GM23338 (cell line): ENCODE results near the gene PRRC2A. TPM values are rescaled to one million over a fixed set of nuclear protein-coding genes. Genes with fewer than 3 reads are reported as not detected.

ENCODE experiments used
- ATAC-seq: fragments of 200-7000 bp; cut with Tn5 transposase; 3 replicates; pipeline ENCODE4 v1.9.1; 2020
- DNase-seq: peaks from one replicate; pipeline ENCODE4 v3.0.0-alpha.2; 2015; ENCODE audit warnings: low spot score
- H2AFZ ChIP-seq: fragments of 200-600 bp; sonication (generic); 2 replicates; pipeline ENCODE4 v1.8.0; 2016; ENCODE audit warnings: antibody characterized with exemption, mild to moderate bottlenecking, moderate library complexity
- H3F3A ChIP-seq: fragments of 200-600 bp; sonication (generic); replicated peaks from 2 replicates; pipeline ENCODE4 v1.8.0; 2017; ENCODE audit warnings: antibody characterized with exemption, mixed run types, low read depth
- H3K27ac ChIP-seq: fragments of 200-600 bp; sonication (generic); 2 replicates; pipeline ENCODE4 v1.6.1; 2016; ENCODE audit warnings: low read depth
- H3K27me3 ChIP-seq: fragments of 200-600 bp; sonication (generic); 2 replicates; pipeline ENCODE4 v1.8.0; 2016; ENCODE audit warnings: mild to moderate bottlenecking, mixed run types, moderate library complexity; ENCODE audit not compliant: insufficient read depth
- H3K36me3 ChIP-seq: fragments of 200-600 bp; sonication (generic); 2 replicates; pipeline ENCODE4 v1.8.0; 2016; ENCODE audit warnings: mild to moderate bottlenecking; ENCODE audit not compliant: insufficient read depth
- H3K4me1 ChIP-seq: fragments of 200-600 bp; sonication (generic); 2 replicates; pipeline ENCODE4 v1.8.0; 2016; ENCODE audit warnings: mild to moderate bottlenecking, moderate library complexity; ENCODE audit not compliant: insufficient read depth
- H3K4me2 ChIP-seq: fragments of 200-600 bp; sonication (generic); 2 replicates; pipeline ENCODE4 v1.7.1; 2017; ENCODE audit warnings: mixed run types
- H3K4me3 ChIP-seq: fragments of 200-600 bp; sonication (generic); 2 replicates; pipeline ENCODE4 v1.6.1; 2016; ENCODE audit warnings: mixed run types
- H3K79me2 ChIP-seq: fragments of 200-600 bp; sonication (generic); replicated peaks from 2 replicates; pipeline ENCODE4 v1.8.0; 2017; ENCODE audit warnings: mild to moderate bottlenecking; ENCODE audit not compliant: insufficient read depth
- H3K9me2 ChIP-seq: fragments of 200-600 bp; sonication (generic); 2 replicates; pipeline ENCODE4 v1.8.0; 2017; ENCODE audit not compliant: insufficient read depth
- H4K20me1 ChIP-seq: fragments of 200-600 bp; sonication (generic); replicated peaks from 2 replicates; pipeline ENCODE4 v1.8.0; 2017; ENCODE audit warnings: mild to moderate bottlenecking; ENCODE audit not compliant: insufficient read depth
- H3K27ac Mint-ChIP-seq: 2 replicates; pipeline ENCODE4 v1.8.0; 2020; ENCODE audit warnings: inconsistent platforms, mild to moderate bottlenecking, moderate library complexity, mixed read lengths
- H3K27me3 Mint-ChIP-seq: 3 replicates; pipeline ENCODE4 v1.8.0; 2022; ENCODE audit warnings: low read depth, mild to moderate bottlenecking, moderate library complexity, mixed read lengths, inconsistent platforms; ENCODE audit not compliant: insufficient read depth, poor library complexity
- H3K36me3 Mint-ChIP-seq: 3 replicates; pipeline ENCODE4 v1.8.0; 2021; ENCODE audit warnings: low read depth, mild to moderate bottlenecking, inconsistent platforms, moderate library complexity, mixed read lengths
- H3K4me1 Mint-ChIP-seq: 3 replicates; pipeline ENCODE4 v1.8.0; 2020; ENCODE audit warnings: mild to moderate bottlenecking, inconsistent platforms, mixed read lengths
- H3K4me3 Mint-ChIP-seq: 3 replicates; pipeline ENCODE4 v1.8.0; 2021; ENCODE audit warnings: moderate library complexity, mild to moderate bottlenecking, inconsistent platforms, mixed read lengths
- H3K9me3 Mint-ChIP-seq: 3 replicates; pipeline ENCODE4 v1.8.0; 2020; ENCODE audit warnings: moderate library complexity, mild to moderate bottlenecking, inconsistent platforms, mixed read lengths
- CREB1 ChIP-seq: fragments of 250-450 bp; sonication (Bioruptor Pico); IDR thresholded peaks from 2 replicates; pipeline ENCODE4 v1.5.0; 2020; ENCODE audit warnings: low read depth, mild to moderate bottlenecking, moderate library complexity
- EZH2 ChIP-seq: fragments of 200-600 bp; sonication (generic); IDR thresholded peaks from one replicate; pipeline ENCODE4 v1.8.0; 2017; ENCODE audit warnings: antibody characterized with exemption, mild to moderate bottlenecking, low read depth; ENCODE audit not compliant: unreplicated experiment
- POLR2AphosphoS5 ChIP-seq: IDR thresholded peaks from 2 replicates; pipeline ENCODE4 v1.6.1; 2016; ENCODE audit warnings: antibody characterized with exemption, low read depth
- polyA plus RNA-seq: library from polyadenylated mRNA; unstranded; fragments of >200 nt; fragmentation: Nextera tagmentation; extraction: Ambion mirVana; gene quantifications from 2 replicates; pipeline ENCODE4 v1.2.1, GENCODE V29; 2016
- total RNA-seq: library from RNA; depleted of rRNA; stranded (reverse); fragments of >200 nt; shearing (Covaris generic); gene quantifications from 2 replicates; pipeline ENCODE4 v1.2.3, GENCODE V29; 2014
- TF ChIP-seq, protein P1 (sequence below): fragments of 250-450 bp; sonication (Bioruptor Pico); IDR thresholded peaks from 2 replicates; pipeline ENCODE4 v1.5.0; 2020; ENCODE audit warnings: mild to moderate bottlenecking, moderate library complexity
- TF ChIP-seq, protein P2 (sequence below): IDR thresholded peaks from 2 replicates; pipeline ENCODE4 v1.6.1; 2016; ENCODE audit warnings: antibody characterized with exemption
- TF ChIP-seq, protein P3 (sequence below), 2 experiments: fragments of 200-600 bp in 1 of 2; sonication (generic) in 1 of 2; conservative IDR thresholded peaks; 2 replicates each; pipeline versions ENCODE4 v1.5.1 to v1.6.1; 2016 to 2017; ENCODE audit warnings: antibody characterized with exemption in 2 of 2, low read depth in 2 of 2, mild to moderate bottlenecking in 2 of 2, moderate library complexity in 1 of 2

The PRRC2A gene
- total and polyA plus RNA-seq, 2 experiments from 2014 or later: 213 to 273 TPM

DNA sequence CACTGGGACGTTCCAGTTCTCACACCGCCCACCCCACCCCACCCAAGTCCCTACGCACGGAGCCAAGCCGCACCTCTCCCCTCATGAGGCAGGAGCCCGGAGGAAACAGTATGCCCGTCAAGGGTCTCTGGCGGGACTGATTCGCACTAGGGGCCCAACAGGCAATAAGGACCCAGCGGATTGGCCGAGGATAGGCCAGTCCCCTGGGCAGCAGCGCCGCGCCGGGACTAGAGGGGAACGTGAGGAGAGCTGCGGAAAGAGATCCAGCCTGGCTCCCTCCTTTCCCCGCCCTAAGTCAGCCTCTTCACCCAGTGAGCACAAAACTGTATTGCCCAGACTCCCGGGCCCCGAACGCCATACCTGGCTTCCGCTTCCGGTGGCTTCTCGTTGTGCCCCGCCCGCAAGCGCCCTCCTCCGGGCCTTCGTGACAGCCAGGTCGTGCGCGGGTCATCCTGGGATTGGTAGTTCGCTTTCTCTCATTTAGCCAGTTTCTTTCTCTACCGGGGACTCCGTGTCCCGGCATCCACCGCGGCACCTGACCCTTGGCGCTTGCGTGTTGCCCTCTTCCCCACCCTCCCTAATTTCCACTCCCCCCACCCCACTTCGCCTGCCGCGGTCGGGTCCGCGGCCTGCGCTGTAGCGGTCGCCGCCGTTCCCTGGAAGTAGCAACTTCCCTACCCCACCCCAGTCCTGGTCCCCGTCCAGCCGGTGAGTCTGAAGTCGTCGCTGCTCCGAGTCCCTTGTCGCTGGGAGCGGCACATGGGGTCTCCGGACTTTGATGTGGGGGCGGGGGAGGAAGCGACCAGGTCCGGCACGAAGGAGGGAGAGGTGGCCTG is 45.2 kb downstream of the PRRC2A start, which contains the start of gene CSNK2B:
Gene CSNK2B, plus strand, starts transcription at position 580 of the 836 bp plus-strand sequence. CDS start 752 bp downstream, outside the sequence.
- Histone ChIP-seq H4K20me1 (peaks cover 12% of the 10 kb centered on the region), H2AFZ (peak within 1 kb of the TSS; percentile 1; the same call in 1 of the 2 replicates), H3F3A (peaks cover 18% of the 10 kb centered on the region; the same call in 1 of the 2 replicates), H3K4me1 (peaks cover 22% of the 10 kb centered on the region), H3K9me2 (no peaks in the 10 kb centered on the region), H3K27me3 (no peaks in the 10 kb centered on the region), H3K27ac (peak within 1 kb of the TSS; percentile 94), H3K36me3 (peaks cover 41% of the 10 kb centered on the region), H3K4me2 (peak within 1 kb of the TSS; percentile 98), H3K4me3 (peak within 1 kb of the TSS; percentile 97), H3K79me2 (peaks cover 46% of the 10 kb centered on the region)
- Mint-ChIP-seq H3K4me3 (peak within 1 kb of the TSS; percentile 93), H3K9me3 (no peaks in the 10 kb centered on the region; the same call in 2 of the 3 replicates), H3K36me3 (peaks cover 85% of the 10 kb centered on the region), H3K4me1 (peaks cover 34% of the 10 kb centered on the region), H3K27me3 (peaks cover 14% of the 10 kb centered on the region), H3K27ac (peak within 1 kb of the TSS; percentile 98)
- TF ChIP-seq EZH2: no peak
- TF ChIP-seq CREB1 (CRISPR knock-in tag): peak; percentile 80
- TF ChIP-seq POLR2AphosphoS5: peak; percentile 63
- TF ChIP-seq, protein P1, sequence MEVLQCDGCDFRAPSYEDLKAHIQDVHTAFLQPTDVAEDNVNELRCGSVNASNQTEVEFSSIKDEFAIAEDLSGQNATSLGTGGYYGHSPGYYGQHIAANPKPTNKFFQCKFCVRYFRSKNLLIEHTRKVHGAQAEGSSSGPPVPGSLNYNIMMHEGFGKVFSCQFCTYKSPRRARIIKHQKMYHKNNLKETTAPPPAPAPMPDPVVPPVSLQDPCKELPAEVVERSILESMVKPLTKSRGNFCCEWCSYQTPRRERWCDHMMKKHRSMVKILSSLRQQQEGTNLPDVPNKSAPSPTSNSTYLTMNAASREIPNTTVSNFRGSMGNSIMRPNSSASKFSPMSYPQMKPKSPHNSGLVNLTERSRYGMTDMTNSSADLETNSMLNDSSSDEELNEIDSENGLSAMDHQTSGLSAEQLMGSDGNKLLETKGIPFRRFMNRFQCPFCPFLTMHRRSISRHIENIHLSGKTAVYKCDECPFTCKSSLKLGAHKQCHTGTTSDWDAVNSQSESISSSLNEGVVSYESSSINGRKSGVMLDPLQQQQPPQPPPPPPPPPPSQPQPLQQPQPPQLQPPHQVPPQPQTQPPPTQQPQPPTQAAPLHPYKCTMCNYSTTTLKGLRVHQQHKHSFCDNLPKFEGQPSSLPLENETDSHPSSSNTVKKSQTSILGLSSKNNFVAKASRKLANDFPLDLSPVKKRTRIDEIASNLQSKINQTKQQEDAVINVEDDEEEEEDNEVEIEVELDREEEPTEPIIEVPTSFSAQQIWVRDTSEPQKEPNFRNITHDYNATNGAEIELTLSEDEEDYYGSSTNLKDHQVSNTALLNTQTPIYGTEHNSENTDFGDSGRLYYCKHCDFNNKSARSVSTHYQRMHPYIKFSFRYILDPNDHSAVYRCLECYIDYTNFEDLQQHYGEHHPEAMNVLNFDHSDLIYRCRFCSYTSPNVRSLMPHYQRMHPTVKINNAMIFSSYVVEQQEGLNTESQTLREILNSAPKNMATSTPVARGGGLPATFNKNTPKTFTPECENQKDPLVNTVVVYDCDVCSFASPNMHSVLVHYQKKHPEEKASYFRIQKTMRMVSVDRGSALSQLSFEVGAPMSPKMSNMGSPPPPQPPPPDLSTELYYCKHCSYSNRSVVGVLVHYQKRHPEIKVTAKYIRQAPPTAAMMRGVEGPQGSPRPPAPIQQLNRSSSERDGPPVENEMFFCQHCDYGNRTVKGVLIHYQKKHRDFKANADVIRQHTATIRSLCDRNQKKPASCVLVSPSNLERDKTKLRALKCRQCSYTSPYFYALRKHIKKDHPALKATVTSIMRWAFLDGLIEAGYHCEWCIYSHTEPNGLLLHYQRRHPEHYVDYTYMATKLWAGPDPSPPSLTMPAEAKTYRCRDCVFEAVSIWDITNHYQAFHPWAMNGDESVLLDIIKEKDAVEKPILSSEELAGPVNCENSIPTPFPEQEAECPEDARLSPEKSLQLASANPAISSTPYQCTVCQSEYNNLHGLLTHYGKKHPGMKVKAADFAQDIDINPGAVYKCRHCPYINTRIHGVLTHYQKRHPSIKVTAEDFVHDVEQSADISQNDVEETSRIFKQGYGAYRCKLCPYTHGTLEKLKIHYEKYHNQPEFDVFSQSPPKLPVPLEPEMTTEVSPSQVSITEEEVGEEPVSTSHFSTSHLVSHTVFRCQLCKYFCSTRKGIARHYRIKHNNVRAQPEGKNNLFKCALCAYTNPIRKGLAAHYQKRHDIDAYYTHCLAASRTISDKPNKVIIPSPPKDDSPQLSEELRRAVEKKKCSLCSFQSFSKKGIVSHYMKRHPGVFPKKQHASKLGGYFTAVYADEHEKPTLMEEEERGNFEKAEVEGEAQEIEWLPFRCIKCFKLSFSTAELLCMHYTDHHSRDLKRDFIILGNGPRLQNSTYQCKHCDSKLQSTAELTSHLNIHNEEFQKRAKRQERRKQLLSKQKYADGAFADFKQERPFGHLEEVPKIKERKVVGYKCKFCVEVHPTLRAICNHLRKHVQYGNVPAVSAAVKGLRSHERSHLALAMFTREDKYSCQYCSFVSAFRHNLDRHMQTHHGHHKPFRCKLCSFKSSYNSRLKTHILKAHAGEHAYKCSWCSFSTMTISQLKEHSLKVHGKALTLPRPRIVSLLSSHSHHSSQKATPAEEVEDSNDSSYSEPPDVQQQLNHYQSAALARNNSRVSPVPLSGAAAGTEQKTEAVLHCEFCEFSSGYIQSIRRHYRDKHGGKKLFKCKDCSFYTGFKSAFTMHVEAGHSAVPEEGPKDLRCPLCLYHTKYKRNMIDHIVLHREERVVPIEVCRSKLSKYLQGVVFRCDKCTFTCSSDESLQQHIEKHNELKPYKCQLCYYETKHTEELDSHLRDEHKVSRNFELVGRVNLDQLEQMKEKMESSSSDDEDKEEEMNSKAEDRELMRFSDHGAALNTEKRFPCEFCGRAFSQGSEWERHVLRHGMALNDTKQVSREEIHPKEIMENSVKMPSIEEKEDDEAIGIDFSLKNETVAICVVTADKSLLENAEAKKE (CRISPR knock-in tag): no peak
- TF ChIP-seq, protein P2, sequence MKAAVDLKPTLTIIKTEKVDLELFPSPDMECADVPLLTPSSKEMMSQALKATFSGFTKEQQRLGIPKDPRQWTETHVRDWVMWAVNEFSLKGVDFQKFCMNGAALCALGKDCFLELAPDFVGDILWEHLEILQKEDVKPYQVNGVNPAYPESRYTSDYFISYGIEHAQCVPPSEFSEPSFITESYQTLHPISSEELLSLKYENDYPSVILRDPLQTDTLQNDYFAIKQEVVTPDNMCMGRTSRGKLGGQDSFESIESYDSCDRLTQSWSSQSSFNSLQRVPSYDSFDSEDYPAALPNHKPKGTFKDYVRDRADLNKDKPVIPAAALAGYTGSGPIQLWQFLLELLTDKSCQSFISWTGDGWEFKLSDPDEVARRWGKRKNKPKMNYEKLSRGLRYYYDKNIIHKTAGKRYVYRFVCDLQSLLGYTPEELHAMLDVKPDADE: peak; percentile 91
- TF ChIP-seq, protein P3, sequence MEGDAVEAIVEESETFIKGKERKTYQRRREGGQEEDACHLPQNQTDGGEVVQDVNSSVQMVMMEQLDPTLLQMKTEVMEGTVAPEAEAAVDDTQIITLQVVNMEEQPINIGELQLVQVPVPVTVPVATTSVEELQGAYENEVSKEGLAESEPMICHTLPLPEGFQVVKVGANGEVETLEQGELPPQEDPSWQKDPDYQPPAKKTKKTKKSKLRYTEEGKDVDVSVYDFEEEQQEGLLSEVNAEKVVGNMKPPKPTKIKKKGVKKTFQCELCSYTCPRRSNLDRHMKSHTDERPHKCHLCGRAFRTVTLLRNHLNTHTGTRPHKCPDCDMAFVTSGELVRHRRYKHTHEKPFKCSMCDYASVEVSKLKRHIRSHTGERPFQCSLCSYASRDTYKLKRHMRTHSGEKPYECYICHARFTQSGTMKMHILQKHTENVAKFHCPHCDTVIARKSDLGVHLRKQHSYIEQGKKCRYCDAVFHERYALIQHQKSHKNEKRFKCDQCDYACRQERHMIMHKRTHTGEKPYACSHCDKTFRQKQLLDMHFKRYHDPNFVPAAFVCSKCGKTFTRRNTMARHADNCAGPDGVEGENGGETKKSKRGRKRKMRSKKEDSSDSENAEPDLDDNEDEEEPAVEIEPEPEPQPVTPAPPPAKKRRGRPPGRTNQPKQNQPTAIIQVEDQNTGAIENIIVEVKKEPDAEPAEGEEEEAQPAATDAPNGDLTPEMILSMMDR (conservative IDR thresholded peaks at IDR 0.05; ENCODE audit: low read depth in 2 of 2): no peak
- ATAC-seq: peak; percentile 86
- DNase-seq: peak; percentile 100
